ENCODE measurements around the gene TNFRSF18. TPM values are rescaled to one million over a fixed set of nuclear protein-coding genes. Genes with fewer than 3 reads are reported as not detected.

TNFRSF18 gene
- total RNA-seq, 3 donors from 2014 or later (not counting 1 experiment from before 2014, with no cell fraction given) = 40.3 to 81.9 (median 54.7) TPM

DNA sequence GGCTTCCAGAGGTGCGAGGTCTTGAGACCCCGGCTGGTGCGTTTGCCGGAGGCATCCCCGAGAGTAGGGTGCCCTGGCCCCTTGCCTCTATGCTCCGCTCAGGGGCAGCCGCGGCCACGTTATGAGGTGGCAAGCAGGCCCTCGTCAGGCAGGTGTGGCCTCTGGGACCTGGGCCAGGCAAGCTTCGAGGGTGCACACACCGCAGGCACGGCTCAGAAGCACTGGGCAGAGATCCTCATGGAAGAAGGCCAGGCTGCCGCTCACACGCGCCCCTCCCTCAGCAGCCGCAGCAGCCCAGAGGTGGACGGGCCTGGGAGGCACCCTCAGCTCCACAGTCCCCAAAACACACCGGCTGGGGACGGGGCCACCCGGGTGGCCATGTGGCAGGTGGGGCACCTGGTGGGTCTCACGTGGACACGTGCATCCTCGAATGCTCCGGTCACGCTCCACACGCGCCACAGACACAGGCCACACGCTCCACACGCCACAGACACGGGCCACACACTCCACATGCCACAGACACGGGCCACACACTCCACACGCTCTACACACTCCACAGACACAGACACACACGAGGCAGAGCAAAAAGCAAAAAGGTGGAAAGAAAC, 18.9 kb upstream of the TNFRSF18 start:
- Mint-ChIP-seq H3K9me3 (no peaks in the 10 kb centered on the region), H3K4me1 (peaks cover 28 to 51% of the 10 kb centered on the region in 2 donors), H3K4me3 (no peak overlapping the region), H3K36me3 (no peaks in the 10 kb centered on the region), H3K27ac (peak overlapping the region in 1 of 2 donors; percentile 29), H3K27me3 (ENCODE audit: low read depth in 2 of 2) (no peaks in the 10 kb centered on the region)
- TF ChIP-seq, protein P1, sequence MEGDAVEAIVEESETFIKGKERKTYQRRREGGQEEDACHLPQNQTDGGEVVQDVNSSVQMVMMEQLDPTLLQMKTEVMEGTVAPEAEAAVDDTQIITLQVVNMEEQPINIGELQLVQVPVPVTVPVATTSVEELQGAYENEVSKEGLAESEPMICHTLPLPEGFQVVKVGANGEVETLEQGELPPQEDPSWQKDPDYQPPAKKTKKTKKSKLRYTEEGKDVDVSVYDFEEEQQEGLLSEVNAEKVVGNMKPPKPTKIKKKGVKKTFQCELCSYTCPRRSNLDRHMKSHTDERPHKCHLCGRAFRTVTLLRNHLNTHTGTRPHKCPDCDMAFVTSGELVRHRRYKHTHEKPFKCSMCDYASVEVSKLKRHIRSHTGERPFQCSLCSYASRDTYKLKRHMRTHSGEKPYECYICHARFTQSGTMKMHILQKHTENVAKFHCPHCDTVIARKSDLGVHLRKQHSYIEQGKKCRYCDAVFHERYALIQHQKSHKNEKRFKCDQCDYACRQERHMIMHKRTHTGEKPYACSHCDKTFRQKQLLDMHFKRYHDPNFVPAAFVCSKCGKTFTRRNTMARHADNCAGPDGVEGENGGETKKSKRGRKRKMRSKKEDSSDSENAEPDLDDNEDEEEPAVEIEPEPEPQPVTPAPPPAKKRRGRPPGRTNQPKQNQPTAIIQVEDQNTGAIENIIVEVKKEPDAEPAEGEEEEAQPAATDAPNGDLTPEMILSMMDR (IDR thresholded peaks at IDR 0.05) = no peak
- ATAC-seq = no peak
- no peak overlapping the region for H3K4me3 ChIP-seq (ENCODE audit: low read length)
- H3K36me3 ChIP-seq (ENCODE audit: control insufficient read depth, insufficient read depth, low read length) = peaks cover 70% of the 10 kb centered on the region
- no peak overlapping the region for H3K27ac ChIP-seq (ENCODE audit: low read length)
- H3K27me3 ChIP-seq (ENCODE audit: control insufficient read depth, insufficient read depth, low read length) = no peaks in the 10 kb centered on the region
- peaks cover 61% of the 10 kb centered on the region for H3K4me1 ChIP-seq (ENCODE audit: control insufficient read depth, insufficient read depth, low read length)
- 95% methylated on average over 34 of the region's 34 CpGs for WGBS (ENCODE audit: insufficient coverage)
- no peaks in the 10 kb centered on the region for H3K9me3 ChIP-seq (ENCODE audit: control insufficient read depth, insufficient read depth, low read length)
- no peak for DNase-seq
- intact Hi-C loops (cut with micrococcal nuclease) = no loop called here

DNA sequence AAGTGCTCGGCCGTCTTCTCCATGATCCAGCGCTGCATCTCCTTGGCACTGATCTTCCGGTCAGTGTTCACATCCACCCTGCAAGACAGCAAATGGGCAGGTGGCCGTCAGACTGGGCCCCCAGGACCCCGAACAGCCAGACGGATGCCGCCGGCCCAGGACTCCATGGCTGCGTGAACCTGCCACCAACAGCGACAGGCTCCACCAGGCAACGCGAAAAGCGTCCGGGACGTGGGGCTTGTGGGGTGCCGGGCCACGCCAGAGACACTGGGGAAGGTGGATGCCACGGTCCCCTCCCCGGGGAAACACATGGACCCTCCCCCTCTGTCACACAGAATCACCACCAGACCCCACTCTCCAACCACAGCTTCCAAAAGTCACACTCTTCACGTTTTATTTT, 17.5 kb upstream of the TNFRSF18 start:
- peaks cover 18 to 53% of the 10 kb centered on the region in 2 donors for H3K4me1 Mint-ChIP-seq
- intact Hi-C loops (cut with micrococcal nuclease) = loop anchor here (2.0 kb wide), 1 partner anchor 15 kb away; no protein-coding TSS in a partner anchor
- no peak overlapping the region for H3K4me3 ChIP-seq (ENCODE audit: low read length)
- ATAC-seq (no peak), DNase-seq (no peak)
- H3K36me3 ChIP-seq (ENCODE audit: control insufficient read depth, insufficient read depth, low read length) = peaks cover 74% of the 10 kb centered on the region
- H3K27me3 ChIP-seq (ENCODE audit: control insufficient read depth, insufficient read depth, low read length) = no peaks in the 10 kb centered on the region
- H3K27ac ChIP-seq (ENCODE audit: low read length) = no peak overlapping the region
- WGBS (ENCODE audit: insufficient coverage) = 93% methylated on average over 21 of the region's 21 CpGs
- H3K27ac Mint-ChIP-seq = peak overlapping the region; percentile 6 to 46
- H3K4me3 Mint-ChIP-seq = peak overlapping the region; percentile 40
- peaks cover 61% of the 10 kb centered on the region for H3K4me1 ChIP-seq (ENCODE audit: control insufficient read depth, insufficient read depth, low read length)
- H3K9me3 ChIP-seq (ENCODE audit: control insufficient read depth, insufficient read depth, low read length) = no peaks in the 10 kb centered on the region
- no peaks in the 10 kb centered on the region for H3K27me3 Mint-ChIP-seq (ENCODE audit: low read depth in 2 of 2)
- TF ChIP-seq, protein P1 (IDR thresholded peaks at IDR 0.05) = no peak
- H3K9me3 Mint-ChIP-seq = no peaks in the 10 kb centered on the region
- no peaks in the 10 kb centered on the region for H3K36me3 Mint-ChIP-seq

GRCh38 chr1:1223321-1223720, 16.9 kb upstream of the TNFRSF18 start:
- Histone ChIP-seq H3K4me1 (ENCODE audit: control insufficient read depth, insufficient read depth, low read length) (peaks cover 61% of the 10 kb centered on the region), H3K27ac (ENCODE audit: low read length) (no peak overlapping the region), H3K27me3 (ENCODE audit: control insufficient read depth, insufficient read depth, low read length) (no peaks in the 10 kb centered on the region), H3K4me3 (ENCODE audit: low read length) (no peak overlapping the region), H3K36me3 (ENCODE audit: control insufficient read depth, insufficient read depth, low read length) (peaks cover 75% of the 10 kb centered on the region), H3K9me3 (ENCODE audit: control insufficient read depth, insufficient read depth, low read length) (no peaks in the 10 kb centered on the region)
- Mint-ChIP-seq H3K4me1 (peaks cover 18 to 55% of the 10 kb centered on the region in 2 donors), H3K27ac (peak overlapping the region; percentile 98 to 99), H3K27me3 (ENCODE audit: low read depth in 2 of 2) (no peaks in the 10 kb centered on the region), H3K9me3 (no peaks in the 10 kb centered on the region), H3K4me3 (peak overlapping the region; percentile 85), H3K36me3 (no peaks in the 10 kb centered on the region)
- DNase-seq = no peak
- TF ChIP-seq, protein P1 (IDR thresholded peaks at IDR 0.05) = no peak
- intact Hi-C loops (cut with micrococcal nuclease) = loop anchor here (2.0 kb wide), 1 partner anchor 15 kb away; no protein-coding TSS in a partner anchor
- WGBS (ENCODE audit: insufficient coverage) = 98% methylated on average over 15 of the region's 15 CpGs
- ATAC-seq = no peak
